Breast epithelium (tissue), 3 donors: ENCODE measurements around the gene PLA2G3.

Source experiments
- POLR2A ChIP-seq: fragments of 450-650 bp; IDR thresholded peaks from one replicate; pipeline ENCODE4 v1.6.1; 2016; ENCODE audit warnings: antibody characterized with exemption, mild to moderate bottlenecking, moderate library complexity
- POLR2AphosphoS5 ChIP-seq, 3 donors: sonication (generic); formaldehyde crosslinking; IDR thresholded peaks; one replicate each; pipeline ENCODE4 v1.6.1; 2017; ENCODE audit warnings: antibody characterized with exemption in 3 of 3
- TF ChIP-seq, protein P1 (sequence below), 3 donors: fragments of 450-650 bp; IDR thresholded peaks; one replicate each; pipeline ENCODE4 v1.5.1; 2016 to 2017; ENCODE audit warnings: antibody characterized with exemption in 3 of 3, mild to moderate bottlenecking in 3 of 3, moderate library complexity in 3 of 3

- TF ChIP-seq, protein P1, sequence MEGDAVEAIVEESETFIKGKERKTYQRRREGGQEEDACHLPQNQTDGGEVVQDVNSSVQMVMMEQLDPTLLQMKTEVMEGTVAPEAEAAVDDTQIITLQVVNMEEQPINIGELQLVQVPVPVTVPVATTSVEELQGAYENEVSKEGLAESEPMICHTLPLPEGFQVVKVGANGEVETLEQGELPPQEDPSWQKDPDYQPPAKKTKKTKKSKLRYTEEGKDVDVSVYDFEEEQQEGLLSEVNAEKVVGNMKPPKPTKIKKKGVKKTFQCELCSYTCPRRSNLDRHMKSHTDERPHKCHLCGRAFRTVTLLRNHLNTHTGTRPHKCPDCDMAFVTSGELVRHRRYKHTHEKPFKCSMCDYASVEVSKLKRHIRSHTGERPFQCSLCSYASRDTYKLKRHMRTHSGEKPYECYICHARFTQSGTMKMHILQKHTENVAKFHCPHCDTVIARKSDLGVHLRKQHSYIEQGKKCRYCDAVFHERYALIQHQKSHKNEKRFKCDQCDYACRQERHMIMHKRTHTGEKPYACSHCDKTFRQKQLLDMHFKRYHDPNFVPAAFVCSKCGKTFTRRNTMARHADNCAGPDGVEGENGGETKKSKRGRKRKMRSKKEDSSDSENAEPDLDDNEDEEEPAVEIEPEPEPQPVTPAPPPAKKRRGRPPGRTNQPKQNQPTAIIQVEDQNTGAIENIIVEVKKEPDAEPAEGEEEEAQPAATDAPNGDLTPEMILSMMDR (IDR thresholded peaks at IDR 0.05), result no peak
- TF ChIP-seq POLR2A (no peak), POLR2AphosphoS5 (IDR thresholded peaks at IDR 0.05) (no peak)
Observed at GRCh38 chr22:31105282-31105929, 34.9 kb downstream of the PLA2G3 start.
